NCI-H524 treated with DMSO at 0.1 percent for 48 hours (cell line): ENCODE data around the gene KLF13.

Source experiments
- DNase-seq: peaks from one replicate; lab custom pipeline; 2025; lab: John Stamatoyannopoulos, UW

KLF13 gene

DNA sequence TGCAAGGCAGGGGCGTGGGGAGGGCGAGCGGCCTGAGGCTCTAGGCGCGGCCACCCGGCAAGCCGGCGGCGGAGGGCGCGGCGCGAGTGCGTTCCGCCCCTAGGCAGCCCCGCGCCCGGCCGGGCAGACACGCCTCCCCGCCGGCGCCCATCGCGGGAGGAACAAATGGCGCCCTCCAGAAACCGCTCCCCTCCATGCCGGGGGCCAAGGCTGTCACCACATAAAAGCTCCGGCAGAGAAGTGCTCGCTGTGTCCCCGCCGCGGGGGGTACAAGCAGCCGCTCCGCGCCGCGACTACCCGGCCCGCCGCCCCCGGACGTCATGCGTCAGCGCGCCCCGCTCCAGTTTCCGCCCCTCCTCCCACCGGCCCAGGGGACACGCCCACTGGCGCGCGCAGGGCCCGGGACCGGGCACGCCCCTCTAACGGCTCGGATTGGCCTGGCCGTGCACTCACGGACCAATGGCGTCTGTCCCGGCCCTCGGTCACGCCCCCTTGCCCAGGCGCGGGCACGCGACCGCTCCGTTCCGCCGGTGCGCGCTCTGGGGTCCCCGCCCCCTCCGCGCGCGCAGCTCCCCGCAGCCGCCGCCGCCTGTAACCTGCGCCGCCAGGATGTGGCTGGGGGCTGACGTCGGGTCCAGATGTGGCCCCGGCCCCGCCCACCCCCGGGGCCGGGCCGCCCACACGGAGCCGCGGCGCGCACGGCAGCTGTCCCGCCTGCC, at the start of gene KLF13:
Gene KLF13, plus strand, starts transcription at position 680 of the 719 bp plus-strand sequence. CDS start 378 bp downstream, outside the sequence.
- DNase-seq, result peak; percentile 66

DNA sequence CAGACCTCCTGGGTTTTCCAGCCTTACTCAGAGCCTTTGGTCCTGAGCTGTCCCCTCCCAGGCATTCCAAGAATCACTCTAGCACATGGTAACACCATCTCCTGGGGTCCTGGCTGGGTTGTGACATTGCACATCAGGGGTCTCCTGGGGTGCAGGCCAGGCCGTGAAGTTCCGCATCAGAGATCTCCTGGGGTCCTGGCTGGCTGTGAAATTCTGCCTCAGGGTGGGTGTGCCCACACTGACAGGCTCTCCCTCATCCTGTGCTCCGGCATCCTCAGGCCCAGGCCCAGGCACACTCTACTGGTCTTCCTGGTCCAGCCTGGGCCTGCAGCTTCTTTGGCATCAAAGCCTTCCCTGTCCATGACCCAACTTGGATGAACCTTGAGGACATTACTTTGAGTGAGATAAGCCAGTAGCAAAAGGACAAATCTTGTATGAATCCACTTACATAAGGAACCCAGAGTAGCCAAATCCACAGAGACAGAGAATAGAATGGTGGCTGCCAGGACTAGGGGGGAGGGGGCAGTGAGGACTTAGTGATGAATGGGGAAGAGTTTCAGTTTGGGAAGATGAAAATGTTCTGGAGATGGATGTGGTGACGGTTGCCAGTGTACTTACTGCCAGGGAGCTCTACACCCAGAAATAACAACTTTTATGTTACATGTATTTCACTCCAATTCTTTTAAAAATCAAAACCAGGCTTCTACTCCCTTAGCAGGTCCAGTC, 49.1 kb upstream of the KLF13 start:
- no peak for DNase-seq

- DNase-seq, result no peak
Measured at GRCh38 chr15:31278061-31278445, 48.6 kb upstream of the KLF13 start.

DNA sequence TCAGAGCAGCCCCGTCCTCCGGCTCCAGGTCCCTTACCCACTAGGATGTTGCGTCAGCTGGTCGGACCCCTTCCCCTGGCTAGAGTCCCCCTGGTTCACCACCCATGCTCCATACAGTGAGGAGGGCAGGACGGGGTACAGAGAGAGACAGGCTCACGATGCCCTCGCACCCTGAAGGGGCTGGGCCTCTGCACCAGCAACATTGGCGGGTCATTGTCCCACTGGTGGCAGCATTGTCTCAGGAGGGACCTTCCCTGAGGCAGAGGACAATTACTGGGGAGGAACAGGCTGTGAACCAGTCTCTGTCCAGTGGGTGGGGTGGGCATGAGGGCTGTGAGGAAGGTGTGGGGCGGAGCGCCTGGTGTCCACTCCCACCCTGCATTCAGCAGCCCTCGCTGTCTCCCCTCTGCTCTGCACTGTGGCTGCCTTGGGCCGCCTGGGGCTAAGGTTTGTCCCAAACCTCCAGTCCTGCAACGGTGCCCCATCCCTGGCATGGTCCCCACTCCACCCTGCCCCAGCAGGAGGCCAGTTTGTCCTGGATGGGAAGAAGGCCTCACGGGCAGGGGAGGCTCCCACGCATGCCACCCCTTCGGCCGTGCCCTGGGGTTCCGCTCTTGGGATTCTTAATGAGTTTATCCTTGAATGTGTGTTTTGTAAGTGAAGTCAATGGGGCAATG, 48.0 kb upstream of the KLF13 start:
- no peak for DNase-seq

GRCh38 chr15:31279221-31280045, 47.2 kb upstream of the KLF13 start:
- DNase-seq, result no peak

- peak; percentile 99 for DNase-seq
Measured at GRCh38 chr15:31280046-31280830, 46.4 kb upstream of the KLF13 start.

- no peak for DNase-seq
Measured at GRCh38 chr15:31280831-31281216, 45.8 kb upstream of the KLF13 start.

DNA sequence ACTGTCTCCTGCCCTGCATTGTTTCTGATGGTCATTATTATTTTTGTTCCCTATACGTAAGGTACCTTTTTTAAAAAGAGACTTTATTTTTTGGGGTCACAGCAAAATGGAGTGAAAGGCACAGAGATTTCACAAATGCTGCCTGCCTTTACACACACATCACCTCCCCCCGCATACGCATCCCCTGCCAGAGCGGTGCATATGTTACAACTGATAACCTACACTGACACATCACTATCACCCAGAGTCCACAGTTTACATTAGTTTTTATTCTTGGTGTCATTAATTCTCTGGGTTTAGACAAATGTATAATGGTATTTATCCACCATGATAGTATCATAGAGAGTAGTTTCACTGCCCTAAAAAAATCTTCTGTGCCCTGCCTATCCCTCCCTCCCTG, 43.6 kb upstream of the KLF13 start:
- no peak for DNase-seq

DNA sequence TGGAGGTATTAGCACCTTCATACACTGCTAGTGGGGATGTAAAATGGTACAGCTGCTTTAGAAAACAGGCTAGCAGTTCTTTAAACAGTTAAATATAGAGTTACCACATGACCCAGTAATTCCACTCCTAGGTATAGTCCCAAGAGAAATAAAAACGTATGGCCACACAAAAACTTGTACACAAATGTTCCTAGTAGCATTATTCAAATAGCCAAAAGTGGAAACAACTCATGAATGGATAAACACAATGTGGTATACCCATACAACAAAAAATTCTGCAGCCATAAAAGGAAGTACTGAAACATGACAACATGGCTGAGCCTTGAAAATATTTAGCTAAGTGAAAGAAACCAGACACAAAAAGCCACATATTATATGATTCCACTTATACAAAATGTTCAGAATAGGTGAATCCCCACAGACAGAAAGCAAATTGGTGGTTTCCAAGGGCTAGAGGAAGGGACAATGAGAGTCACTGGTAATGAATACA, 40.8 kb upstream of the KLF13 start:
- DNase-seq, result no peak

- DNase-seq, result no peak
Measured at GRCh38 chr15:31291048-31291578, 35.5 kb upstream of the KLF13 start.

GRCh38 chr15:31292391-31293015, 34.1 kb upstream of the KLF13 start:
- no peak for DNase-seq

GRCh38 chr15:31293655-31294054, 33.0 kb upstream of the KLF13 start:
- DNase-seq, result no peak

GRCh38 chr15:31294067-31294466, 32.6 kb upstream of the KLF13 start:
- DNase-seq, result no peak

DNA sequence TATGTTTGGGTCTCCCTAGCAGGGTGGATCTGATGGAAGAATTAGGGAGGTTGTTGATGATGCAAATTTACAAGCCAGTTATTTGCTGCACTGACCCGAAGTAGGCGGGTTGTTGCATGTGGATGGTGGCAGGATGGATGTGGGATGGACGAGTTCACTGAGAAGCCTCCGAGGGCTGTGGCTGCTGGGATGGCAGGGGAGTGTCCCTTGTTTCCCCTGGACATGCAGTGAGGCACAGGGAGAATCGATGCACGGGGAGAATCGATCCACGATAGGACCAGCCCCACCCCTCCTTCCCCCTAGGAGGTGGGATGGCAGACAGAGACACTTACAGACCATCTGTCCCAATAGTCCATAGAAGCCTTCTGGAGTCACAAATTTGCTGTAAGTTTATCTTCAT, 31.0 kb upstream of the KLF13 start:
- DNase-seq, result peak; percentile 53

GRCh38 chr15:31296219-31296645, 30.4 kb upstream of the KLF13 start:
- DNase-seq, result peak; percentile 39

DNA sequence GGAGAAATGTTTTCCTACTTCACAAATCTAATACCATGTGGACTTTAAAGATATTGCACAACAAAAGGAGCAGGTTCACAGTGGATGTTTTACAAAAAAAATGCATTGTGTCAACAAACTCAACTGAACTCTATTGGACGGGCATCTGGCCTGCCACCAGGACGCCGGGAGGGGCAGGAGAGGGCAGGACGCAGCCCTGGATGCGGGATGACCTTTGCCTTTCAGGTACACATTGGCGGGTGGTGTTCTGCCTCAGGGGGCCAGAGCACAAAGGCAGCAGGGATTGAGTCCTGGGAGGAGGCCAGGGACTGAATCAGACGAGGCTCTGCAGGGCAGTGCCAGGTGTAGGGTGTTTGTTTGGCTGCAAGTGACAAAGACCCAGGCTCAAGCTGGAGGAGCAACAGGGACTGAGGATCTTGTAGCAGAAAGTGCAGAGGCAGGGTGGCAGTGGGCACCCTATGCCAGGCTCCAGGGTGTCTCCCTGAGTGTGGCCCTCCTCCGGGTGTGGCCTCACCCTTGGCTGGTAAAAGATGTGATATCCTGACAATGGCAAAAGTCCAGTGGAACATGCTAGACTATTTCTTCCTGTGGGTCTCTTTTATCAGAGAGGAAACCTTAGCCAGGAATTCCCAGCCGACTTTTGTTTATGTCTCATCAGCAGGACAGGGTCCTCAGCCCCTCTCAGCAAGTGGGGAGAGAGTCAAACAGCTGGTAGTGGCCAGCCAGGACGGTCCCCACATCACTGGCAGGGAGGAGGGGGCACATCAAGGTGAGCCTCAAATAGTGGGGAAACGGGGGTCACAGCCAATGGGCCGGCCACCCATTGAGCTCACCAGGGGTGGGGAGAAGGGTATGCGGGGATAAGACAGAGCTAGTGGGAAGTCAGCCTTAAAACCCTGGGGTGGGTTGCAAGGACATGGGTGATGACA, 29.7 kb upstream of the KLF13 start:
- peak; percentile 39 for DNase-seq

DNA sequence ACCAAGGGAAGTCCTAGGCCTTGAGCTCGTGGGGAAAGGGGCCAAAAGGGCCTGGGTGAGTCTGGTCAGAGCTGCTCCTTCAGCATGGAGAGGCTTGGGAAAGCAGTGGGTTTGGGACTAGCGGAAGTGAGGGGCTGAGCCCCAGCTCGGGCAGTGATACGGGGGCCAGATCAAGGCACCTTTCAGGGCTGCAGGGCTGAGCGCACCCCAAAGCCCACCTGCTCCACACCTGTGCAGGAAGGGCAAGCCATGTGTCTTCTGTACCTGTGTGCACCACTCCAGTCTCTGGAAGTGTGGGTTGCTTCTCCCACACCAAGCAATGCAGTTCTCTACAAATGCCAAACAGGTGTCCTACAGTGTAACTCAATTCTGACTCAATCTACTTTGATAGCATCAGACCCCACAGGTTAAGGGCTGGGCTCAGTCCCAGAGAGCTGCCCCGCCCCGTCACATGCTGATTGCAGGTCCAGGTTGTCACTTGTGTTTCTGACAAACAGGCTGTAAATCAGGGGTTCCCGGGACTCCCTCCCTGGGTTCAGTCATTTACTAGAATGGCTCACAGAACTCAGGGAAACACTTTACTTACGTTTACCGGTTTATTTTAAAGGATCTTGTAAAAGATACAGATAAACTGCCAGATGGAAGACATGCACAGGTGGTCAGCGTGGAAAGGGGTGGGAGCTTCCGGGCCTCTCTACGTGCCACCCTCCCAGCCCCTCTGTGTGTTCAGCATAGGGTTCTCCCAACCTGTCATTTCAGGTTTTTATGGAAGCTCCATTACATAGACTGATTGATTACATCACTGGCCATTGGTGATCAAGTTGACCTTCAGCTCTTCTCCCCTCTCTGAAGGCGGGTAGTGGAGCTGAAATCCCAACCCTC, 28.8 kb upstream of the KLF13 start:
- DNase-seq, result peak; percentile 69

DNA sequence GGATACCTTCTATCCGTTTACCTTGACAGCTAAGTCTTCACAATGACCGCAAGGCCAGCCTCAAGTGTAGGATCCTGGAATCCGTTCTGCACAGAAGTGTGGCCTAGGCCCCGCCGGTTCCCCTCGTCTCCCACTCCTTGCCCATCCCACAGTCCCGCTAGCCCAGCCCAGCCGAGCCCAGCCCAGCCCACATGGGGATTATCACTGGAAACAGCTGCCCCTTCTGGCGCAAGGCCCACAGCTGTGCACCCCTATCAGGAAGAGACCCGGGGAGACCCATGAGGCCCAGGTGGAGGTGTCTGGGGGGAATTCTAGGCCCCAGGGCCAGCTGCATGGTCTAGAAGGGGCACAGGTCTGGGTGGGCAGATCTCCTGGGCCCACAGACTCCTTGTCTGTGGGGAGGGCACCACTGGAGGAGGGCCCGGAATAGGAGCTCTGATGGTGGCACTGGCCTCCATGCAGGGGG, 27.9 kb upstream of the KLF13 start:
- DNase-seq, result peak; percentile 51
